NCI-H1417 treated with DMSO at 0.1 percent for 48 hours (cell line): ENCODE measurements around the gene RPN1.
"Not testable (repeated sequence)": the region's sequence is repeated elsewhere in the genome, so short reads cannot be mapped to it uniquely, and the experiment has no call there.

ENCODE experiments used
- DNase-seq: peaks from one replicate; lab custom pipeline; 2025; lab: John Stamatoyannopoulos, UW

Gene RPN1

DNA sequence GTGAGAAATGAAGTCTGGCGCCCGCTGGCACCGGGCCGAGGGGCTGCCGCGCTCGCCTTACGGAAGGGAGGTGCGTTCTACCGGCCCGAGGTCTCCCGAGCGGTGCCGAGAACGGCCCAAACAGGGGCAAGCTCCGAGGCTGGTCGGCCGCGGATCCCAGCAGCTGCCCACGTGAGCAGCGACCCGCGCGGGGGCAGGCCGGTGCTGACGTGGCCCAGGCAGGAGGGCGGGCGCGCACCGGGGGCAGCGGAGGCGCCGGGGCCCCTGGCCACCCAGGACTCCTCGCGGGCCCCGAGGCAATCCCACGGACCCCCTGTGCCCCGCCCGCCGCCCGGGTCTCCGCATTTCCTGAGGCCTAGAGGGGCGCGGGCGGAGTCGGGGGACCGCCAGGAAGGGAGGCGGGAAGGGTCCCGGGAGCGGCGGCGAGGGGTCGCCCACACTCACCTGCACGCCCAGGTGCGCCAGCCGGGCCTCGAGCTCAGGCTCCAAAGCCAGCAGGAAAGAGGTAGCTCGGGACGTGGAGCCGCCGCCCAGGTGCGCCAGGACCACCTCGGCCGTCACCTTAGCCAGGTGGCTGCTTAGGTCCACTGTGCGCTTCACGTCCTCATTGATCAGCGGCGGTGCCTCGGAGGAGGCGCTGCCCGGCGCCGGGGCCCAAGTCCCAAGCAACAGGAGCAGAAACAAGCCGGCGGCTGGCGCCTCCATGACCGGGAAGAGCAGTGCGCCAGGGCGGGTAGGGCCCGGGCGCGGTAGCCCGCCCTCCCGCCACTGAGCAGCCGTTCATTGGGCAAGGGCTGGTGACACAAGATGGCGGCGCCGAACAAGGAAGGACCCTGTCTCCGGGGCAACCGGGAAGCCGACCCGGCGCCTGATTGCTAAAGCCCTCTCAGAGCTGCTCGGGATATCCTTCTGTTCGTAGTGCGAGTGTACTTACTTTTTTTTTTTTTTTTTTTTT lies at the start of gene RPN1:
TSS of gene RPN1 (minus strand) at position 723 of the 955 bp plus-strand sequence. CDS start at position 705, 18 bp downstream.
- peak; percentile 92 for DNase-seq

DNA sequence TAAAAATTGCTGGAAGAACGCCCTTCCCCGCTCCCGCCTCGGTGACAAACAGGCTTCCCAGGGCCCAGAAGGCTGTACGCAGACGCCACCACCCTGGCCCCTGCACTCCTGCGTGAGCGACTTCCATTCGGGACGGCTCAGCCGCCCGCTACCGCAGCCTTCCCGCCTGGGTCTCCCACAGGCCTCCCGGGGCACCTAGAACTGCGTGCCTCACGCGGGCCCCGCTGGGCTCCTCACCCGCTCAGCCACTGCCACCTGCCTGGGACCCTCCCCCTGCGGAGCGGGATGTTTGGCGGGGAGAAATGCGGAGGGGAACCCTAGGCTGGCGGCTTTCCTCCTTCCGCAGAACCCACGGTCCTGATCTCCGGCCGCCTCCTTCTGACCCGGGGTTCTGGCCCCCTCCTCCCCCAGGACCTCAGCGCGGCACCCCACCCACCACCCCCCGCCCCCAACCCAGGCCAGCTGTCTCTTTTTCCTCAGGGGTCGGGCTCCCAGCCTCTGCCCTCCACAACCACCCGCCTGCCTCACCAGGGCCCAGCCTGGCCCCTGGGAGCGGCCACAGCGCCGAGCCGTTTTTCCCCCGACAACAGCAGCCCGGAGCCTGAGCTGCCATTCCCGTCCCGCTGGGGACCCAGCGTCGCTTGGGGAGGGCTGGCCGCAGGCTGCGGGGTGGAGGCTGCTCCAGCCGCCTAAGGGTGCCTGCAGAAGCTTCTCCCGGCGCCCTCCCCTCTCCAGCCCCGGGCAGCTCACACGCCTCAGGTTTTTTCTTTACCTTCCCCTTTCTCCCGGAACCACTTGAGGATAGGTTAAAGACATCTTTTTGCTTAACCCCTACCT lies 47.8 kb upstream of the RPN1 start:
- no peak for DNase-seq

DNA sequence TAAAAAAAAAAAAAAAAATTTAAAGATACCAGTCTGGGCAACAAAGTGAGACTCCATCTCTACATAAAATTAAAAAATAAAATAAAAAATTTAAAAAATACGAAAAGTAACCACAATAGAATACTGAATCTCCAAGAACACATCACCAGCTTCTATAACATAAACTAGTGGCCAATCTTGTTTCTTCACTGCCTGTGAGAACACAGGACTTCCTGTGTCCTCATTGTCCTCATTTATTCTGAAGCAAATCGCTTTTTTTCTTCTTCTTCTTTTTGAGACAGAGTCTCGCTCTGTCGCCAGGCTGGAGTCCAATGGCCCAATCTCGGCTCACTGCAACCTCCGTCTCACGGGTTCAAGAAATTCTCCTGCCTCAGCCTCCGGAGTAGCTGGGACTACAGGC lies 46.7 kb upstream of the RPN1 start:
- no peak for DNase-seq

DNA sequence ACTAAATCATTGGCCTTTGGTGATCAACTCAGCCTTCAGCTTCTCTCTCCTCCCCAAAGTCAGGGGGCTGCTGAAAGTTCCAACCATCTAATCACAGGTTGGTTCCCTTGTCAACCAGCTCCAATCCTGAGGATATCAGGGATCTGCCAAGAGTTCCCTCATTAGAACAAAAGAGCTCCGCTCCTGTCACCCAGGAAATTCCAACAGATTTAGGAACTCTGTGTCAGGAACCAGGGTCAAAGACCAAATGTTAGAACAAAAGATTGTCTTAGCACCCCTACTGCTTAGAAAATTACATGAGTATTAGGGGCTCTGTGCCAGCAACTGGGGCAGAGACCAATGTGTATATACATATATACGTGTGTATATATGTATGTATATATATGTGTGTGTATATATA lies 43.1 kb upstream of the RPN1 start:
- DNase-seq = no peak

DNA sequence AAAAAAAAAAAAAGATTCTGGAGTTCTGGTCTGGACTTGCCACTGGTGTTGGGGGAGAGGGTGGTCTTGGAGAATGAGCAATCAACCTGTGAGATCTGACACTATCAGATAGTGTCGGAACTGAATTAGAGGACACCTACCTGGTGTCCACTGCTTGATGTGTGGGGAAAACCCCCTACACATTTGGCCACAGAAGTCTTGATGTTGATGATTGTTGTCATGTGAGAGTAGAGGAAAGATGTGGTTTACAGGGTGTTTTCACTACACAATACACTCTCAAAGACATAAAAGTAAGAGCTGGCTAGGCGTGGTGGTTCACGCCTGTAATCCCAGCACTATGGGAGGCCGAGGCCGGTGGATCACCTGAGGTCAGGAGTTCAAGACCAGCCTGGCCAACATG lies 38.4 kb upstream of the RPN1 start:
- DNase-seq = no peak

DNA sequence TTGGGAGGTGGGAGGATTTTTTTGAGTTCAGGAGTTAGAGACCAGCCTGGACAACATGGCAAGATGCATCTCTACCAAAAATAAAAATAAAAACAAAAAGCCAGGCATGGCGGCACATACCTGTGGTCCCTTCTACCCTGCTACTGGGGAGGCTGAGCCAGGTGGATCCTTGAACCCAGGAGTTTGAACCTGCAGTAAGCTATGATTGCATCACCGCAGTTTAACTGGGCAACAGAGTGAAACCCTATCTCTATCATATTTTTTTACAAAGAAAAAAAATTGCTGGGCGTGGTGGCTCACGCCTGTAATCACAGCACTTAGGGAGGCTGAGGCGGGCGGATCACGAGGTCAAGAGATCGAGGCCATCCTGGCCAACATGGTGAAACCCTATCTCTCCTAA lies 35.8 kb upstream of the RPN1 start:
- no peak for DNase-seq

DNA sequence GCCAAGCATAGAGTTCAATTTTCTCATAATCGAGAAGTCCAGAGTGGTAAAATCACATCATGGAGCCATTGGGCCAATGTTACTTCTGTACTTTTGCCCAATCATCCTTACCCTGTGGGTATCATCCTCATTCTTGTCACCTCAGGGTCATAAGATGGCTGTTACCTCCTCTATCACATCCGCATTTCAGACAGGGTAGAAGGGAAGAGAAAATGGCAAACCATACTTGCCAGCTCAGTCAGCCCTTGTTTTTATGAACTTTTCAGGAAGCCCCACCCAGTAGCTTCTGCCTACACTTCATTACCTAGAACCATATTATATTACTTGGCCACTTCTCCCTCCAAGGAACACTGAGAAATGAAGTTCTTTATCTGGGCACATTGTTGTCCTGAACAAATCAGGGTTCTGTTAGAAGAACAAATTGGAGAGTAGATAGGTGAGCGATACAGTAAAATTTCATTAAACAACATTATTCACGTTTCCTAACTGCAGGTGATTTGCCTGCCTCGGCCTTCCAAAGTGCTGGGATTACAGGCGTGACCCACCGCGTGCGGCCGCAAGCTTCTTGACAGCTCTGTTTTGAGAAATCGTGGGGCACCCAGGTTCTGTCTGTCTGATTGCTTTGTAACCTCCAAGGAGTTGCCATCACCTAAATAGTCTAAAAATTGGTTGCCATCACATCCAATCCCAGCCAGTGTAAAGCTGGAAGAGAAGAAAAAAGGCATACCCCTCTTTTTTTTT lies 34.5 kb upstream of the RPN1 start:
- no peak for DNase-seq

DNA sequence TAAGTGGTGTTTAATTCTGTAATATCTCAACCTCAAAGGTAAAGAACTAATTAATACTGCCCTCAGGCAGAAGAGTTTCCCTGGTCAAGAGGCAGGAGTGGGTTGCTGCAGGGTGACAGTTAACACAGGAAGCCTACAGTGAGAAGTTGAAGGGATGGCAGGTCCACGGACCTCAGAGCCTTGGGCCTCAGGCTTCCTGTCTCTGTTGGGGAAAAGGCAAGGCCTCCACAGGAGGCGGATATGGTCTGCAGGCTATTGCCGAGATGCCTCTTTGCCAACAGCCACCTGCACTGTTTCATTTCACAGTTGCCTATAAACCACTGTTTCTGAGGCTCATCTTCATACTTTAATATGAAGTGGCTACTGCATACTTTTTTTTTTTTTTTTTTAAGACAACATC lies 33.3 kb upstream of the RPN1 start:
- no peak for DNase-seq

DNA sequence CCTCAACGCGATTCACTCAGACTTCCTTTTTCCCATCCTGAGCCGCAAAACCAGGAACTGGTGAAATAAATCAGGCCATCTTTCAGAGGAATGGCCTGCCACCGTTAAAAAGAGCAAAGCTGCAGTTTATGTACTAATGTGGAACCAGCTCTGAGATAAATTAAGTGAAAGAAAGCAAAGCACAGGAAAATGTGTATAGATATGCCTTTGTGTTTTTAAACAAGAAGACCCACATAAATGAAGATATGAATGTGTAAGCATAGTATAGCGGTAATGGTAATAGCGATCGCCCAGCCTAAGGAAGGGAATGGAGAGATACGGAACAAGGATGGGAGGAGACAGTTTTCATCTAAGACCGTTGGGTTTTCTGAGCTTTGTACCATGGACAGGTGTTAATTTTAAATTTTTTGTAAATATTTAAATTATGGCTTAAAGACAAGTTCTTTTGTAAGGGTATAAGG lies 30.8 kb upstream of the RPN1 start:
- peak; percentile 79 for DNase-seq

DNA sequence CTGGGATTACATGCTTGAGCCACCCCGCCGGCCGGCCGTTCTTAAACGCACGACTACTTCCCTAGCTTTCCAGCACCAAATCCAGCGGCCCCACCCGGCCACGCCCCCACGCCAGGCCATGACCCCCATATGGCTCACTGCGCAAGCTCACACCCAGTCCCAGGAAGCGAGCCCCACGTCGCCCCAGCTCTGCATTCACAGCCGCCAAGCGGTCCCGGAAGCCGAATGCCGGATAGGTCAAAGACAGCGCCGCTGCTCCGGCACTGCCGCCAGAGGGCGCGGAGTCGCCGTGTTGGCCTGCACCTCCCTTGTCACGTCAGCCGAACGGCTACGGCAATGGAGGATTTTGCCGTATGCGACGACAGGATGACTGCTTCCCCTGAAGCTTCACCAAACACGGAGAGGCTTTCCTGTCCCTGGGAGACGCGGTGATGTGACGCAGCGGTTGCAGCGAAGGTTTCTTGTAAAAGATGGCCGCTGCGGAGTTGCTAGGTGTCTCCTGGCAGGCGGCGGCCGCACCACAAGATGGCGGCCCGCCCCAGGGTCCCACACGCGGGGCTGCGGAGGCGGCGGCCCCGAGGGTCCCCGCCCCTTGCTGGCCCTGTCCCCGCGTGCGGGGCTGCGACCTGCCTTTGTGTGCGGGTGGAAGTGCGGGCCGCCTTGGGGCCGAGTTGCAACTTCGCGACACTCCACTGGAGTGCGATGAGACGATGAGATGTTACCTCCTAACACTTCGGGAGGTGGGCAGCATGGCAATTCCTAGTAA lies 30.2 kb upstream of the RPN1 start:
- peak; percentile 98 for DNase-seq

DNA sequence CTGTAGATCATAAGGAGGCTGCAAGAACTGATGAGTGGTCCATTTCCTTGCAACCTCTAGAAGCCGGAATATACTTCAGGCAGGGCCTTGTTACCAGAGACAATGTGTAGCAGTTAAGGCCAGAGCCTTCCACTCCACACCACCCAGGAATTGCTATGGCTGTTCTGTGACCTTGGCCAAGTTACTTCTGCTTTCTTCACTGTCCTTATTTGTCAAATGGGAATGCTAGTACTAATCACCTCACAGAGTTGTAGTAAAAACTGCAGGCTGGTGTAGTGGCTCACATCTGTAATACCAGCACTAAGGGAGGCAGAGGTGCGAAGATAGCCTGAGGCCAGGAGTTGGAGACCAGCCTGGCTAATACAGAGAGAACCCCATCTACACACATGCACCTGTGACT lies 28.7 kb upstream of the RPN1 start:
- DNase-seq = no peak

DNA sequence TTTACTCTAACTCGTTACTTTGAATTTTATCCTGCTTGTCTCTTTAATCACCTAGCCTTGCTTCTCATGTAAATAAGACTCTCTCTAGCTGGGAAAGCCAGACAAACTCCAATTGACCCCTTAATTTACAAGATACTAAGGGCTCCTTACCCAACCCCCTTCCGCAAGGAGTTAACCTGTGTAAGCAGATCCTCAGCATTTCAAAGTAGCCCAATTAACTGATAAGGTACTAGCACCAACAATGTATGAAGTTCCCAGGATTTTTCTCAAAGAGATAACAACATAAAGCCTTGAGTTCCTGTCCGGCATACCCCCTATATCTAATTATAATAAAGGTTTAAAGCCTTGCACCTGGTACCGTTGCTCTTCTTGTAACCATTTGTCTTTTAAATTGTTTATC lies 25.2 kb upstream of the RPN1 start:
- DNase-seq = not testable (repeated sequence)

DNA sequence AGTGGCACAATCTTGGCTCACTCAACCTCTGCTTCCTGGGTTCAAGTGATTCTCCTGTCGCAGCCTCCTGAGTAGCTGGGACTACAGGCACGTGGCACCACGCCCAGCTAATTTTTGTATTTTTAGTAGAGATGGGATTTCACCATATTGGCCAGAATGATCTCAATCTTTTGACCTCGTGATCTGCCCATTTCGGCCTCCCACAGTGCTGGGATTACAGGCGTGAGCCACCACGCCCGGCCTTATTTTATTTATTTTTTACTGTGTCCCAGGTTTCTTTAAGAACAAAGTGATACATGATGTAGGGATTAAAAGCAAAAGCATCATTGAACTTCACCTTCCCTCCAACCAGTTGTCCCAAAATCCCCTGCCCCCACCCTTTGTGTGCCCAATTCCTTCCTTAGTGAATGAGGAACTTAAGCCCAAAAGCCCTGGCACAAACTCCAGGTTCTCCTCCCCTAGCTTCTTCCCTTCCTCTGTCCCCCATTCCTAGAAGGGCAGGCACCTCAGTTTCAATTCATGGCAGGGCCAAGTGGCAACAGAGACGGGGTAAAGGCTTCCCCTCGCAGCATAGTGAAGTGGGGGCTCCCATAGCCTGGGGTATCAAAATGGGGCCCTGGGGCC lies 23.7 kb upstream of the RPN1 start:
- DNase-seq = no peak

DNA sequence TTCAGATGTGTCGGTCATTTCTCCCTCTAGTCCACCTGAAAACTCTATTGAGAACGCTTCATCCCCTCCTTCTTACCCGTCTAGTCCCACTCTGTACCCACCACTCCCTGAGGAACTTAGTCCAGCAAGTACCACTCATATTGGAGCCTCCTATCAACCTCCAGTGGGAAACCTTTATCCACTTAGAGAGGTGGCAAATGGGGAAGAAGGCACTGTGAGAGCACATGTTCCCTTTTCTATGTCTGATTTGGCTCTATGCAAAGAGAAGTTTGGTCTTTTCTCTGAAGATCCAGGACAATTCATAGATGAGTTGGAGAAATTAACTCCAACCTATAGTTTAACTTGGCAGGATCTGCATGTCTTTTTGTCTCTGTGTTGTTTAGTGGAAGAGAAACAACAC lies 17.0 kb upstream of the RPN1 start:
- no peak for DNase-seq

DNA sequence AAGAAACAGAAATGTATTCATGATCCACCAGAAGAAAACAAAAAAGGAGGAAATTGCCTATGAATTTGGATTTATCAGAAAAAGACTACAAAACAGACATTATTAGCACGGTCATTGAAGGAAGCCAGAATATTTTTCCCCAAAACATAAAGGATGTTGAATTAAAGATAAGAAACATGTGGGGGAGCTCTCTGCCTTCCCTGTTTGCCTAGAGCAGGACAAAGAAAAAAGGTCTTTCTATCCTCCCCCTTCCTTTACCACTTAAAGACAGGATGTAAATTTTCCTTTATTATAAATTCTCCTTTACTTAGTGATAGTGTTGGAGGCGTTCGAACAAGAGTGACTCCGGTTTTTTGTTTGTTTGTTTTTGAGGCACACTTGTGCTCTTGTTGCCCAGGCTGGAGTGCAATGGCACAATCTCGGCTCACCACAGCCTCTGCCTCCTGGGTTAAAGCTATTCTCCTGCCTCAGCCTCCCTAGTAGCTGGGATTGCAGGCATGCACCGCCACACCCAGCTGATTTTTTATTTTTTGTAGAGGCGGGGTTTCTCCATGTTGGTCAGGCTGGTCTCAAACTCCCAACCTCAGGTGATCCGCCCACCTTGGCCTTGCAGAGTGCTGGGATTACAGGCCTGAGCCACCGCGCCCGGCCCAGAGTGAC lies 14.9 kb upstream of the RPN1 start:
- DNase-seq = no peak

DNA sequence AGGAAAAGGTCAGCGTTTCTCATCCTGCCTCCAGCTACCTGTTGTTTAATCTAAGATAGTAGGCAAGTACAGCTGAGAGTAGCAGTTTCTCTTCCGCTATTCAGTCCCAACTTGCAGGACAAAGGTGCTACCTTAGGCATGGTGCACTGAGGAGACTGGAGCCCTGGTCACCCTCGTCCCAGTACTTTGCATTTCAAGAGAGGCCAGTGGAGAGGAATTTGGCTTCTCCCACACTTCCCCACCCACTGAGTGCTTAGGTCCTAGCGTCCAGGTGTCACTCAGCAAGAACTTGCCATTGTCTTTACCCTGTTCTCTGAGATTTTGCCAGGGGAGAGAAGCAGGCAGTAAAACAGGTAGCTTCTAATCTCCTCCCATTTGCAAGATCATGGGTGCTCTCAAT lies 12.5 kb upstream of the RPN1 start:
- DNase-seq = no peak

DNA sequence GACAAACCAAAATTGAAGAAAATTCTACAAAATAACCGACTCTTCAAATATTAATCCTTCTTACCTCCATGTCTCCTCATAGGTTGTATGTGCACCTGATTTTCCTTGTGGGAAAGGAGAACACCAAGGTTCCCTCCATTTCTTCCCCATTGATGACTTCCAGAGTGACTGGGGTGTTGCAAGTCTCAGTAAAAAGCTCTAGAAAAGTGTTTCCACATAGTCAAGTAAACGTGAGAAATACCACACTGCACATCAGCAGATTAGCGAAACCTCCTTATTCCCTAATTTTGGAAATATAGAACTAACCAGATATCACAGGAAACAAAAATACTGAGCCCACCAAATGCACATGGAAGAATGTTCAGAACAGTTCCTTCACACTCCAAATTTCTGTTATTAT lies 4.9 kb upstream of the RPN1 start:
- DNase-seq = no peak

DNA sequence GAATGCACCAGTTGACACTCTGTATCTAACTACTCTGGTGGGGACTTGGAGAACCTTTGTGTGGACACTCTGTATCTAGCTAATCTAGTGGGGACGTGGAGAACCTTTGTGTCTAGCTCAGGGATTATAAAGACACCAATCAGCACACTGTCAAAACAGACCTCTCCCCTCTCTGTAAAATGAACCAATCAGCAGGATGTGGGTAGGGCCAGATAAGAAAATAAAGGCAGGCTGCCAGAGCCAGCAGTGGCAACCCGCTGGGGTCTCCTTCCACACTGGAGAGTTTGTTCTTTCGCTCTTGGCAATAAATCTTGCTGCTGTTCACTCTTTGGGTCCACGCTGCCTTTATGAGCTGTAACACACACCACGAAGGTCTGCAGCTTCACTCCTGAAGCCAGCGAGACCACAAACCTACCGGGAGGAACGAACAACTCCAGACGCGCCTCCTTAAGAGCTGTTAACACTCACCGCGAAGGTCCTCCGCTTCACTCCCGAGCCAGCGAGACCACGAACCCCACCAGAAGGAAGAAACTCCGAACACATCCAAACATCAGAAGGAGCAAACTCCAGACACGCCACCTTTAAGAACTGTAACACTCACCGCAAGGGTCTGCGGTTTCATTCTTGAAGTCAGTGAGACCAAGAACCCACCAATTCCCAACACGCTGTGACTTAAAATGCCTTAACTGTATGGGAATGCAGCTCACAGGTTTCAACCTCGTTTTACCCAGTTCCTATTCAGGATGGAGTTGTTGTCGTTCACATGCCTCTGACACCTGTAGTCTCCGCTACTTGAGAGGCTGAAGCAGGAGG lies 3.6 kb upstream of the RPN1 start:
- DNase-seq = not testable (repeated sequence)

DNA sequence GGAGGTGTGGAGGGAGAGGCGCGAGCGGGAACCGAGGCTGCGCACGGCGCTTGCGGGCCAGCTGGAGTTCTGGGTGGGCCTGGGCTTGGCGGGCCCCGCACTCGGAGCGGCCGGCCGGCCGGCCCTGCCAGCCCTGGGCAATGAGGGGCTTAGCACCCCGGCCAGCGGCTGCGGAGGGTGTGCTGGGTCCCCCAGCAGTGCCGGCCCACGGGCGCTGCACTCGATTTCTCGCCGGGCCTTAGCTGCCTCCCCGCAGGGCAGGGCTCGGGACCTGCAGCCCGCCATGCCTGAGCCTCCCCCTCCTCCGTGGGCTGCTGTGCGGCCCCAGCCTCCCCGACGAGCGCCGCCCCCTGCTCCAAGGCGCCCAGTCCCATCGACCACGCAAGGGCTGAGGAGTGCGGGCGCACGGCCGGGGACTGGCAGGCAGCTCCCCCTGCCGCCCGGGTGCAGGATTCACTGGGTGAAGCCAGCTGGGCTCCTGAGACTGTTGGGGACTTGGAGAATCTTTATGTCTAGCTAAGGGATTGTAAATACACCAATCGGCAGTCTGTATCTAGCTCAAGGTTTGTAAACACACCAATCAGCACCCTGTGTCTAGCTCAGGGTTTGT lies 2.9 kb upstream of the RPN1 start:
- not testable (repeated sequence) for DNase-seq
